ENCODE data around the gene CYRIA.

CYRIA gene

GRCh38 chr2:16665748-16666448, at the start of gene CYRIA:
Gene CYRIA, minus strand, starts transcription at chr2:16665834. Its CDS starts 77,715 bp downstream, at chr2:16588119.
- DNase-seq = peak; percentile 62

- no peak for DNase-seq
These were observed 47.4 kb upstream of the CYRIA start for GRCh38 chr2:16713011-16713423.

- no peak for DNase-seq
These were observed 44.1 kb upstream of the CYRIA start for GRCh38 chr2:16709769-16710168.

GRCh38 chr2:16708173-16708572, 42.5 kb upstream of the CYRIA start:
- no peak for DNase-seq

- DNase-seq = no peak
These were observed 41.5 kb upstream of the CYRIA start for GRCh38 chr2:16707014-16707623.

- no peak for DNase-seq
These were observed 35.1 kb upstream of the CYRIA start for GRCh38 chr2:16700551-16701259.

- no peak for DNase-seq
These were observed 28.2 kb upstream of the CYRIA start for GRCh38 chr2:16693854-16694253.

- DNase-seq = no peak
These were observed 25.6 kb upstream of the CYRIA start for GRCh38 chr2:16691261-16691660.

- DNase-seq = no peak
These were observed 22.3 kb upstream of the CYRIA start for GRCh38 chr2:16687955-16688354.

GRCh38 chr2:16687222-16687621, 21.6 kb upstream of the CYRIA start:
- DNase-seq = no peak

- no peak for DNase-seq
These were observed 21.0 kb upstream of the CYRIA start for GRCh38 chr2:16686641-16687040.

- no peak for DNase-seq
These were observed 19.7 kb upstream of the CYRIA start for GRCh38 chr2:16685340-16685715.

GRCh38 chr2:16684676-16685339, 19.2 kb upstream of the CYRIA start:
- DNase-seq = no peak

- DNase-seq = no peak
These were observed 17.9 kb upstream of the CYRIA start for GRCh38 chr2:16683576-16683975.

GRCh38 chr2:16682431-16683118, 16.9 kb upstream of the CYRIA start:
- no peak for DNase-seq

- DNase-seq = no peak
These were observed 15.1 kb upstream of the CYRIA start for GRCh38 chr2:16680781-16681180.

GRCh38 chr2:16680304-16680703, 14.7 kb upstream of the CYRIA start:
- no peak for DNase-seq

GRCh38 chr2:16678964-16679363, 13.3 kb upstream of the CYRIA start:
- no peak for DNase-seq

GRCh38 chr2:16677875-16678274, 12.2 kb upstream of the CYRIA start:
- no peak for DNase-seq

GRCh38 chr2:16675781-16676180, 10.1 kb upstream of the CYRIA start:
- no peak for DNase-seq

- DNase-seq = no peak
These were observed 8.5 kb upstream of the CYRIA start for GRCh38 chr2:16674154-16674553.

GRCh38 chr2:16671760-16672159, 6.1 kb upstream of the CYRIA start:
- no peak for DNase-seq

GRCh38 chr2:16669388-16669787, 3.8 kb upstream of the CYRIA start:
- DNase-seq = no peak

Measured in stimulated activated CD8-positive, alpha-beta memory T cell treated with anti-CD3 and anti-CD28 coated beads, Interleukin-4, amount 100 ng/mL, for 48 hours (primary cell).